H1 (cell line): ENCODE measurements around the gene BAX. TPM values are rescaled to one million over a fixed set of nuclear protein-coding genes. Genes with fewer than 3 reads are reported as not detected.

ENCODE experiments used
- CTCF ChIA-PET: fragments of 300-600 bp; sonication (Branson Sonifier 250); formaldehyde crosslinking; loops from one replicate; lab custom pipeline; 2021; ENCODE audit not compliant: partially characterized antibody; lab: Charles Lee
- POLR2A ChIA-PET: fragments of 300-600 bp; sonication (Branson Sonifier 250); formaldehyde crosslinking; loops from one replicate; lab custom pipeline; 2021; ENCODE audit warnings: inconsistent platforms; ENCODE audit not compliant: partially characterized antibody; lab: Charles Lee
- DNase-seq, 2 experiments: peaks; one replicate each; pipeline versions ENCODE4 v3.0.0 to v3.0.0-alpha.2; 2010 to 2022; ENCODE audit warnings: low spot score in 2 of 2, low read depth in 1 of 2, mixed read lengths in 1 of 2
- FAIRE-seq: peaks from 2 replicates; lab custom pipeline; 2011; peaks lifted over from hg19 to GRCh38; lab: Jason Lieb, UNC
- H2AFZ ChIP-seq: 2 replicates; pipeline ENCODE4 v1.8.1; 2012; ENCODE audit warnings: low read length, inconsistent platforms
- H2AK5ac ChIP-seq: 2 replicates; pipeline ENCODE4 v1.6.1; 2013; ENCODE audit warnings: low read depth, low read length
- H2BK120ac ChIP-seq: replicated peaks from 2 replicates; pipeline ENCODE3; 2013; ENCODE audit warnings: low read depth, low read length, inconsistent platforms
- H2BK12ac ChIP-seq: 2 replicates; pipeline ENCODE4 v1.6.1; 2013; ENCODE audit warnings: low read depth, low read length
- H2BK15ac ChIP-seq: 2 replicates; pipeline ENCODE4 v1.6.1; 2013; ENCODE audit warnings: low read length
- H2BK20ac ChIP-seq: 2 replicates; pipeline ENCODE4 v1.6.1; 2013; ENCODE audit warnings: low read length
- H2BK5ac ChIP-seq: 2 replicates; pipeline ENCODE4 v1.6.1; 2013; ENCODE audit warnings: low read depth, low read length
- H3K14ac ChIP-seq: 2 replicates; pipeline ENCODE4 v1.6.1; 2013; ENCODE audit warnings: inconsistent platforms; ENCODE audit not compliant: insufficient read length
- H3K18ac ChIP-seq: 2 replicates; pipeline ENCODE4 v1.6.1; 2013; ENCODE audit warnings: low read length; ENCODE audit errors: extremely low read depth
- H3K23ac ChIP-seq: 2 replicates; pipeline ENCODE4 v1.6.1; 2013; ENCODE audit warnings: inconsistent platforms; ENCODE audit not compliant: insufficient read length
- H3K23me2 ChIP-seq: 2 replicates; pipeline ENCODE4 v1.6.1; 2013; ENCODE audit warnings: low read depth, low read length
- H3K27ac ChIP-seq: 2 replicates; pipeline ENCODE4 v1.6.1; 2011; ENCODE audit warnings: low read depth, low read length, inconsistent platforms
- H3K27me3 ChIP-seq, 4 experiments: replicated peaks in 1 of 4; 1 replicate in 1 of 4; 2 replicates in 3 of 4; pipeline versions ENCODE4 v1.6.1 to v1.8.1; 2011 to 2013; ENCODE audit warnings: low read length in 3 of 4, mild to moderate bottlenecking in 3 of 4, inconsistent platforms in 2 of 4, mixed read lengths in 2 of 4, moderate library complexity in 1 of 4; ENCODE audit not compliant: control insufficient read depth in 3 of 4, insufficient read depth in 3 of 4; ENCODE audit errors: extremely low read depth in 1 of 4
- H3K36me3 ChIP-seq, 4 experiments: 2 replicates each; pipeline versions ENCODE4 v1.6.1 to v1.8.1; 2011 to 2013; ENCODE audit warnings: mild to moderate bottlenecking in 4 of 4, low read length in 3 of 4, moderate library complexity in 2 of 4, control low read depth in 1 of 4, inconsistent platforms in 1 of 4; ENCODE audit not compliant: insufficient read depth in 4 of 4, control insufficient read depth in 2 of 4
- H3K4ac ChIP-seq: replicated peaks from 2 replicates; pipeline ENCODE3; 2013; ENCODE audit warnings: low read length, low read depth, mixed read lengths, inconsistent platforms; ENCODE audit not compliant: insufficient read length
- H3K4me1 ChIP-seq, 4 experiments: replicated peaks in 1 of 4; 1 replicate in 1 of 4; 2 replicates in 3 of 4; pipeline versions ENCODE4 v1.6.1 to v1.8.1; 2011 to 2013; ENCODE audit warnings: low read length in 3 of 4, inconsistent platforms in 2 of 4, mixed read lengths in 1 of 4; ENCODE audit not compliant: insufficient read depth in 4 of 4, control insufficient read depth in 3 of 4
- H3K4me2 ChIP-seq, 2 experiments: 2 replicates each; pipeline versions ENCODE4 v1.6.1 to v1.8.1; 2011 to 2013; ENCODE audit warnings: low read depth in 2 of 2, low read length in 2 of 2, control low read depth in 1 of 2, inconsistent platforms in 1 of 2, mild to moderate bottlenecking in 1 of 2; ENCODE audit not compliant: insufficient read depth in 1 of 2
- H3K4me3 ChIP-seq, 4 experiments: fragments of 200-600, 300-600 bp in 1 of 4; sonication (generic), shearing (Covaris generic), sonication (Bioruptor Twin) in 1 of 4; 2 replicates each; pipeline versions ENCODE4 v1.5.1 to v1.8.1; 2011 to 2016; ENCODE audit warnings: low read length in 4 of 4, low read depth in 3 of 4, control low read depth in 2 of 4, inconsistent platforms in 2 of 4, mild to moderate bottlenecking in 2 of 4, mixed read lengths in 1 of 4, moderate library complexity in 1 of 4; ENCODE audit not compliant: insufficient read depth in 2 of 4; ENCODE audit errors: extremely low read depth in 1 of 4
- H3K56ac ChIP-seq: replicated peaks from 2 replicates; pipeline ENCODE3; 2013; ENCODE audit warnings: low read depth, mild to moderate bottlenecking, mixed read lengths, low read length, inconsistent platforms; ENCODE audit not compliant: insufficient read length
- H3K79me1 ChIP-seq: 2 replicates; pipeline ENCODE4 v1.6.1; 2013; ENCODE audit warnings: low read depth, low read length, control low read depth
- H3K79me2 ChIP-seq, 2 experiments: 2 replicates each; pipeline versions ENCODE4 v1.6.1 to v1.8.1; 2012 to 2013; ENCODE audit warnings: low read length in 2 of 2, mild to moderate bottlenecking in 2 of 2, inconsistent platforms in 1 of 2; ENCODE audit not compliant: insufficient read depth in 2 of 2, control insufficient read depth in 1 of 2
- H3K9ac ChIP-seq, 4 experiments: replicated peaks in 1 of 4; 1 replicate in 1 of 4; 2 replicates in 3 of 4; pipeline versions ENCODE4 v1.6.1 to v1.8.1; 2011 to 2013; ENCODE audit warnings: low read depth in 3 of 4, low read length in 3 of 4, control low read depth in 2 of 4, mild to moderate bottlenecking in 2 of 4, moderate library complexity in 2 of 4, inconsistent platforms in 1 of 4; ENCODE audit errors: extremely low read depth in 1 of 4
- H3K9me3 ChIP-seq, 2 experiments: 2 replicates each; pipeline versions ENCODE4 v1.6.1 to v1.8.1; 2012 to 2013; ENCODE audit warnings: mild to moderate bottlenecking in 2 of 2, moderate library complexity in 2 of 2, control low read depth in 1 of 2, inconsistent platforms in 1 of 2, low read depth in 1 of 2, low read length in 1 of 2, mixed read lengths in 1 of 2; ENCODE audit not compliant: insufficient read depth in 2 of 2
- H4K20me1 ChIP-seq, 2 experiments: replicated peaks in 1 of 2; 2 replicates each; pipeline versions ENCODE3 to v1.8.1; 2011 to 2013; ENCODE audit warnings: inconsistent platforms in 2 of 2, low read length in 2 of 2, mild to moderate bottlenecking in 1 of 2; ENCODE audit not compliant: insufficient read depth in 2 of 2, control insufficient read depth in 1 of 2
- H4K5ac ChIP-seq: 2 replicates; pipeline ENCODE4 v1.6.1; 2013; ENCODE audit warnings: low read length, low read depth, mixed read lengths, inconsistent platforms; ENCODE audit not compliant: insufficient read length
- H4K8ac ChIP-seq: 2 replicates; pipeline ENCODE4 v1.8.0; 2013; ENCODE audit warnings: mild to moderate bottlenecking, moderate library complexity, low read length, inconsistent platforms; ENCODE audit not compliant: insufficient read depth; ENCODE audit errors: extremely low read depth
- H4K91ac ChIP-seq: replicated peaks from 2 replicates; pipeline ENCODE3; 2013; ENCODE audit warnings: low read length, mixed read lengths, inconsistent platforms; ENCODE audit not compliant: insufficient read length
- ASH2L ChIP-seq: fragments of 200-600, 300-600 bp; sonication (generic); IDR thresholded peaks from one replicate; pipeline ENCODE4 v1.7.1; 2017; ENCODE audit warnings: low read length
- ATF2 ChIP-seq: IDR thresholded peaks from 2 replicates; pipeline ENCODE4 v1.6.1; 2012; ENCODE audit warnings: low read length, inconsistent platforms
- CBX8 ChIP-seq: fragments of 300-800, 300-1000 bp; sonication (generic); IDR thresholded peaks from 2 replicates; pipeline ENCODE4 v1.7.1; 2016; ENCODE audit warnings: low read depth, low read length, borderline replicate concordance
- CHD1 ChIP-seq: IDR thresholded peaks from 2 replicates; pipeline ENCODE4 v1.6.1; 2012; ENCODE audit warnings: low read depth, low read length, improper control_type of control experiment
- EP300 ChIP-seq, 2 experiments: IDR thresholded peaks; 1 replicate in 1 of 2; 2 replicates in 1 of 2; pipeline ENCODE4 v1.6.1; 2011 to 2012; ENCODE audit warnings: low read depth in 2 of 2, low read length in 2 of 2, mild to moderate bottlenecking in 2 of 2, borderline replicate concordance in 1 of 2, inconsistent platforms in 1 of 2, moderate library complexity in 1 of 2
- HDAC6 ChIP-seq: IDR thresholded peaks from one replicate; pipeline ENCODE4 v1.7.1; 2012; ENCODE audit warnings: low read depth, mild to moderate bottlenecking, inconsistent platforms, low read length, moderate library complexity
- NANOG ChIP-seq: IDR thresholded peaks from 2 replicates; pipeline ENCODE4 v1.6.1; 2011; ENCODE audit warnings: low read length, low read depth, mild to moderate bottlenecking, inconsistent platforms; ENCODE audit not compliant: insufficient read depth, poor library complexity, severe bottlenecking
- SP4 ChIP-seq: IDR thresholded peaks from 2 replicates; pipeline ENCODE4 v1.6.1; 2012; ENCODE audit warnings: low read length, inconsistent platforms
- TAF1 ChIP-seq: IDR thresholded peaks from 2 replicates; pipeline ENCODE4 v1.6.1; 2011; ENCODE audit warnings: mild to moderate bottlenecking, low read depth, low read length
- WGBS, 2 experiments: shearing (Covaris generic) in 1 of 2; methylation state at CpG; one replicate each; pipeline versions ENCODE4 v1.1.6 to v1.1.7; 2013 to 2015; ENCODE audit warnings: low lambda C conversion rate in 2 of 2, mixed read lengths in 2 of 2, inconsistent platforms in 1 of 2, low coverage in 1 of 2, missing lambda C conversion rate in 1 of 2; ENCODE audit not compliant: insufficient replicate concordance in 2 of 2, insufficient coverage in 1 of 2, insufficient read length in 1 of 2; ENCODE audit errors: extremely low coverage in 1 of 2, missing lambda C conversion rate in 1 of 2; 5-methylcytosine and 5-hydroxymethylcytosine counted together
- polyA plus RNA-seq, 7 experiments: library from polyadenylated mRNA; depleted of rRNA in 3 of 7; stranded (reverse) in 5 of 7; unstranded in 2 of 7; fragments of >200 nt in 5 of 7; fragments of 200-250 nt in 2 of 7; gene quantifications; 1 replicate in 5 of 7; 2 replicates in 1 of 7; 4 replicates in 1 of 7; pipeline versions ENCODE4 v1.2.1 to v1.2.3, GENCODE V29; 2011 to 2013; ENCODE audit warnings: missing spikeins in 2 of 7, mixed read lengths in 2 of 7
- total RNA-seq: library from RNA; stranded (reverse); fragmentation: NEBNext Ultra II Directional; extraction: Animal tissue kit (Norgen Biotek cat#: 25700); gene quantifications from 2 replicates; pipeline ENCODE4 v1.2.1, GENCODE V29; 2021
- TF ChIP-seq, protein P1 (sequence below): IDR thresholded peaks from 2 replicates; pipeline ENCODE4 v1.6.1; 2011; ENCODE audit warnings: low read length, improper control_type of control experiment

The BAX gene
- total and polyA plus RNA-seq, 2 of the 8 experiments (the other 6 are each of a cell fraction or from before 2014, with no cell fraction given): 257 to 346 TPM

GRCh38 chr19:49004964-49005614, 50.4 kb downstream of the BAX start:
- Histone ChIP-seq H3K9ac (no peak overlapping the region), H3K36me3 (peaks cover 15 to 47% (median 37%) of the 10 kb centered on the region in 4 experiments), H3K4ac (no peak overlapping the region), H3K4me2 (no peak overlapping the region), H3K27me3 (no peaks in the 10 kb centered on the region), H3K4me1 (no peaks in the 10 kb centered on the region), H4K5ac (no peak overlapping the region), H4K8ac (no peak overlapping the region), H2BK12ac (no peak overlapping the region), H3K23ac (no peak overlapping the region), H3K14ac (no peak overlapping the region), H3K18ac (no peak overlapping the region), H3K4me3 (no peak overlapping the region), H4K91ac (no peak overlapping the region), H4K20me1 (peaks cover 0 to 12% of the 10 kb centered on the region in 2 experiments), H3K56ac (no peak overlapping the region), H2AK5ac (no peak overlapping the region), H3K79me2 (no peaks in the 10 kb centered on the region), H2BK120ac (no peak overlapping the region), H2BK20ac (no peak overlapping the region), H3K9me3 (no peaks in the 10 kb centered on the region), H2AFZ (no peak overlapping the region), H3K23me2 (no peaks in the 10 kb centered on the region), H2BK5ac (no peak overlapping the region), H3K27ac (no peak overlapping the region), H3K79me1 (peaks cover 2% of the 10 kb centered on the region; the same call in 1 of the 2 replicates), H2BK15ac (no peak overlapping the region)
- DNase-seq: no peak
- ChIA-PET POLR2A (interaction anchor here (0.8 kb wide), 1 partner anchor 9 kb away, joined by 3 read pairs; no protein-coding TSS in a partner anchor), CTCF (interaction anchor here (1.0 to 2.2 kb wide), 2 partner anchors 9 to 194 kb away, joined by 4 to 8 read pairs; no protein-coding TSS in a partner anchor)
- 95% methylated on average over 7 of the region's 7 CpGs; no CpG with 5 or more reads in 1 of the 2 experiments for WGBS, 2 experiments
- no peak for FAIRE-seq
- no peak for TF ChIP-seq CBX8
- TF ChIP-seq, protein P1, sequence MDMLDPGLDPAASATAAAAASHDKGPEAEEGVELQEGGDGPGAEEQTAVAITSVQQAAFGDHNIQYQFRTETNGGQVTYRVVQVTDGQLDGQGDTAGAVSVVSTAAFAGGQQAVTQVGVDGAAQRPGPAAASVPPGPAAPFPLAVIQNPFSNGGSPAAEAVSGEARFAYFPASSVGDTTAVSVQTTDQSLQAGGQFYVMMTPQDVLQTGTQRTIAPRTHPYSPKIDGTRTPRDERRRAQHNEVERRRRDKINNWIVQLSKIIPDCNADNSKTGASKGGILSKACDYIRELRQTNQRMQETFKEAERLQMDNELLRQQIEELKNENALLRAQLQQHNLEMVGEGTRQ: no peak
- no peak for TF ChIP-seq SP4
- TF ChIP-seq TAF1: no peak
- TF ChIP-seq ATF2: no peak
- TF ChIP-seq HDAC6: no peak
- TF ChIP-seq CHD1: no peak
- no peak for TF ChIP-seq EP300 (IDR thresholded peaks at IDR 0.05; ENCODE audit: borderline replicate concordance in 1 of 2, low read depth in 2 of 2, low read length in 2 of 2)
- no peak for TF ChIP-seq ASH2L
- TF ChIP-seq NANOG: no peak
